ENCODE data around the gene LMTK3. TPM values are rescaled to one million over a fixed set of nuclear protein-coding genes. Genes with fewer than 3 reads are reported as not detected.
A peak's percentile ranks its signal among the peaks of the same experiment; 100 is the strongest.

Gene LMTK3
- total and polyA plus RNA-seq, 9 of the 15 experiments (the other 6 are each of a cell fraction or from before 2014, with no cell fraction given) = 0.35 to 12.3 (median 2.0) TPM; not detected in 2

GRCh38 chr19:48450441-48450840 is 61.2 kb downstream of the LMTK3 start:
- in situ Hi-C loops (cut with MboI) = no loop called here

GRCh38 chr19:48448563-48448962 is 63.1 kb downstream of the LMTK3 start:
- Histone ChIP-seq H4K20me1 (replicated peaks; ENCODE audit: control insufficient read depth, insufficient read depth, low read length) (no peaks in the 10 kb centered on the region), H3K9me3 (replicated peaks; ENCODE audit: control insufficient read depth, insufficient read depth, low read depth, low read length) (no peaks in the 10 kb centered on the region), H3K9ac (ENCODE audit: insufficient read depth in 1 of 2, low read depth in 2 of 2, low read length in 2 of 2) (no peak overlapping the region), H3K4me2 (ENCODE audit: insufficient read depth, low read length) (no peak overlapping the region), H3K4me3 (no peak overlapping the region), H3K9me1 (ENCODE audit: control insufficient read depth, insufficient read depth, low read length) (no peaks in the 10 kb centered on the region), H3K27me3 (ENCODE audit: control insufficient read depth in 2 of 2, insufficient read depth in 2 of 2, low read length in 2 of 2) (no peaks in the 10 kb centered on the region), H3K27ac (ENCODE audit: extremely low read depth, low read depth, low read length) (no peak overlapping the region), H2AFZ (ENCODE audit: low read depth, low read length) (no peak overlapping the region), H3K4me1 (replicated peaks in 1 of 2; ENCODE audit: control insufficient read depth in 2 of 2, insufficient read depth in 2 of 2, low read length in 2 of 2) (peaks cover 12 to 28% of the 10 kb centered on the region in 2 experiments), H3K79me2 (ENCODE audit: control insufficient read depth, insufficient read depth, low read length) (peaks cover 32% of the 10 kb centered on the region), H3K36me3 (ENCODE audit: control insufficient read depth, insufficient read depth, low read length) (peaks cover 80% of the 10 kb centered on the region)
- POLR2A ChIA-PET = interaction anchor here (0.6 to 4.7 kb wide), 2 partner anchors 9 to 128 kb away, joined by 3 to 25 read pairs; no protein-coding TSS in a partner anchor
- intact Hi-C loops (cut with micrococcal nuclease) = no loop called here
- TF ChIP-seq SNAPC5 (CRISPR knock-in tag; IDR thresholded peaks at IDR 0.05) (no peak), NFATC3 (IDR thresholded peaks at IDR 0.05) (no peak), RHOXF2B (CRISPR knock-in tag; conservative IDR thresholded peaks at IDR 0.05) (no peak)
- no peak for ATAC-seq
- WGBS (ENCODE audit: insufficient coverage, low coverage, missing lambda C conversion rate) = 98% methylated on average over 4 of the region's 4 CpGs
- FAIRE-seq = peak; percentile 11
- BruUV-seq (replicated peaks) = no TSS peak
- CTCF ChIA-PET (ENCODE audit: low intra/inter-chr PET ratio) = no interaction called here
- in situ Hi-C loops (cut with MboI) = no loop called here
- DNase-seq (ENCODE audit: extremely low read depth in 1 of 4, low spot score in 3 of 4) = no peak

More at GRCh38 chr19:48450441-48450840, 61.2 kb downstream of the LMTK3 start:
- Histone ChIP-seq H4K20me1 (replicated peaks; ENCODE audit: control insufficient read depth, insufficient read depth, low read length) (peaks cover 1% of the 10 kb centered on the region), H3K79me2 (ENCODE audit: control insufficient read depth, insufficient read depth, low read length) (peaks cover 39% of the 10 kb centered on the region), H3K9me3 (replicated peaks; ENCODE audit: control insufficient read depth, insufficient read depth, low read depth, low read length) (no peaks in the 10 kb centered on the region), H2AFZ (ENCODE audit: low read depth, low read length) (no peak overlapping the region), H3K9ac (ENCODE audit: insufficient read depth in 1 of 2, low read depth in 2 of 2, low read length in 2 of 2) (peak overlapping the region in 1 of 2 experiments; percentile 43; a peak in 1 of 4 replicates), H3K4me2 (ENCODE audit: insufficient read depth, low read length) (no peak overlapping the region), H3K27ac (ENCODE audit: extremely low read depth, low read depth, low read length) (no peak overlapping the region), H3K27me3 (ENCODE audit: control insufficient read depth in 2 of 2, insufficient read depth in 2 of 2, low read length in 2 of 2) (no peaks in the 10 kb centered on the region), H3K4me1 (replicated peaks in 1 of 2; ENCODE audit: control insufficient read depth in 2 of 2, insufficient read depth in 2 of 2, low read length in 2 of 2) (peaks cover 4 to 31% of the 10 kb centered on the region in 2 experiments; a peak in 3 of 5 replicates), H3K36me3 (ENCODE audit: control insufficient read depth, insufficient read depth, low read length) (peaks cover 89% of the 10 kb centered on the region), H3K4me3 (no peak overlapping the region), H3K9me1 (ENCODE audit: control insufficient read depth, insufficient read depth, low read length) (no peaks in the 10 kb centered on the region)
- FAIRE-seq (no peak), DNase-seq (ENCODE audit: extremely low read depth in 1 of 4, low spot score in 3 of 4) (no peak), ATAC-seq (no peak)
- CTCF ChIA-PET (ENCODE audit: low intra/inter-chr PET ratio) = no interaction called here
- BruUV-seq (replicated peaks) = no TSS peak
- TF ChIP-seq TAF9B (IDR thresholded peaks at IDR 0.05; ENCODE audit: partially characterized antibody) (no peak), RBM22 (IDR thresholded peaks at IDR 0.05; ENCODE audit: low read depth, low read length, poor library complexity, severe bottlenecking) (peak; percentile 23), RBFOX2 (IDR thresholded peaks at IDR 0.05; ENCODE audit: low read depth, low read length) (peak; percentile 67; the same call in 1 of the 2 replicates)
- 96% methylated on average over 23 of the region's 23 CpGs for WGBS (ENCODE audit: insufficient coverage, low coverage, missing lambda C conversion rate)
- intact Hi-C loops (cut with micrococcal nuclease) = no loop called here
- POLR2A ChIA-PET = interaction anchor here (0.7 kb wide), 1 partner anchor 57 kb away, joined by 3 read pairs; the partner anchor contains the start of gene GRIN2D
